ENCODE results near the gene RMND1.

- TF ChIP-seq POLR2A (IDR thresholded peaks at IDR 0.05; ENCODE audit: extremely low read depth, insufficient read length) (no peak), CTCF (IDR thresholded peaks at IDR 0.05; ENCODE audit: low read depth, low read length) (no peak), MYC (IDR thresholded peaks at IDR 0.05; ENCODE audit: low read depth, low read length) (no peak)
Observed at GRCh38 chr6:151377095-151377494, 74.8 kb downstream of the RMND1 start.
